BE2C (cell line): Measurements from ENCODE around the gene DNAJB1.
"Not testable (repeated sequence)": the region's sequence is repeated elsewhere in the genome, so short reads cannot be mapped to it uniquely, and the experiment has no call there.

Source experiments
- DNase-seq: peaks from one replicate; pipeline ENCODE4 v3.0.0-alpha.2; 2020
- H3K27me3 ChIP-seq: fragments of 250-450 bp; sonication (Bioruptor Pico); 2 replicates; pipeline ENCODE4 v1.5.1; 2020; ENCODE audit warnings: mild to moderate bottlenecking
- H3K36me3 ChIP-seq: fragments of 250-450 bp; sonication (Bioruptor Pico); 2 replicates; pipeline ENCODE4 v1.5.1; 2020; ENCODE audit warnings: mild to moderate bottlenecking
- H3K4me1 ChIP-seq: fragments of 250-450 bp; sonication (Bioruptor Pico); 2 replicates; pipeline ENCODE4 v1.5.1; 2020
- H3K4me3 ChIP-seq: 2 replicates; pipeline ENCODE4 v1.5.1; 2011; ENCODE audit warnings: low read depth, low read length
- H3K9me3 ChIP-seq: fragments of 250-450 bp; sonication (Bioruptor Pico); 2 replicates; pipeline ENCODE4 v1.5.1; 2020
- TF ChIP-seq, protein P1 (sequence below): IDR thresholded peaks from 2 replicates; pipeline ENCODE4 v1.5.1; 2012; ENCODE audit warnings: mild to moderate bottlenecking, low read depth, low read length

Gene DNAJB1

DNA sequence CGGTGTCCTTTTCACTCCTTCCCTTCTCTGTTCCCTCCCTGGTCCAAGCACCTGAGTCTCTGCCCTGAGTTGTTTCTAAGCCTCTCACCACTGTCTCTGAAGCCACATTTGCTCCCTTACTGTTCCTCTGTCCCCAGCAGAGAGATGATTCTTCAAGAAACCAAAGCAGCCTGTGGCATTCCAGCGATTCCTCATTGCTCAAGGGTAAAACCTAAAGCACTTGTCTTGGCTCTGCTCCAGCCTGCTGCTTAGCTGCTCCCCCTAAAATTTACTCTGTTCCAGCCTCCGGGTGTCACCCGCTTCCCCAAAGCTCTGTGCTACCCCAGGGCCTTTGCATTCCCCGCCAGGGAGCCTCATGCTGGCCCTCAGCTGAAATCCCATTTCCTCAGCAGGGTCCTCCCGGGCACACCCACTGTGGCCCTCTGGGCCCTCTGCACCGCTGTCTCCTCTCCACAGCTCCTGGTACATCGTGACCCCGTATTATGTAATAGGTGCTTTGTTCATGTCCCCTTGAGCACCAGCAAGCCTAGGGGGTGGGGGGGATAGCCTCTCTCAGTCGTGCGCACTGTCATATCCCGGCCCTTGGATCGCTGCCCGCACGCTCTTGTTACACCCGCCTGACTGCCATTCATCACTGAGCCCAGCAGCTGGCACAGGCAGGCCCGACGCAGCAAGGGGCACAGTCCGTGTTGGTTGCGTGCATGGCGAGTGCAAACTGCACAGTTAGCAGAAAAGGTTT is 26.9 kb upstream of the DNAJB1 start:
- Histone ChIP-seq H3K4me1 (no peaks in the 10 kb centered on the region), H3K36me3 (peaks cover 6% of the 10 kb centered on the region), H3K9me3 (no peaks in the 10 kb centered on the region), H3K27me3 (no peaks in the 10 kb centered on the region), H3K4me3 (no peak overlapping the region)
- no peak for DNase-seq
- TF ChIP-seq, protein P1, sequence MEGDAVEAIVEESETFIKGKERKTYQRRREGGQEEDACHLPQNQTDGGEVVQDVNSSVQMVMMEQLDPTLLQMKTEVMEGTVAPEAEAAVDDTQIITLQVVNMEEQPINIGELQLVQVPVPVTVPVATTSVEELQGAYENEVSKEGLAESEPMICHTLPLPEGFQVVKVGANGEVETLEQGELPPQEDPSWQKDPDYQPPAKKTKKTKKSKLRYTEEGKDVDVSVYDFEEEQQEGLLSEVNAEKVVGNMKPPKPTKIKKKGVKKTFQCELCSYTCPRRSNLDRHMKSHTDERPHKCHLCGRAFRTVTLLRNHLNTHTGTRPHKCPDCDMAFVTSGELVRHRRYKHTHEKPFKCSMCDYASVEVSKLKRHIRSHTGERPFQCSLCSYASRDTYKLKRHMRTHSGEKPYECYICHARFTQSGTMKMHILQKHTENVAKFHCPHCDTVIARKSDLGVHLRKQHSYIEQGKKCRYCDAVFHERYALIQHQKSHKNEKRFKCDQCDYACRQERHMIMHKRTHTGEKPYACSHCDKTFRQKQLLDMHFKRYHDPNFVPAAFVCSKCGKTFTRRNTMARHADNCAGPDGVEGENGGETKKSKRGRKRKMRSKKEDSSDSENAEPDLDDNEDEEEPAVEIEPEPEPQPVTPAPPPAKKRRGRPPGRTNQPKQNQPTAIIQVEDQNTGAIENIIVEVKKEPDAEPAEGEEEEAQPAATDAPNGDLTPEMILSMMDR: no peak

DNA sequence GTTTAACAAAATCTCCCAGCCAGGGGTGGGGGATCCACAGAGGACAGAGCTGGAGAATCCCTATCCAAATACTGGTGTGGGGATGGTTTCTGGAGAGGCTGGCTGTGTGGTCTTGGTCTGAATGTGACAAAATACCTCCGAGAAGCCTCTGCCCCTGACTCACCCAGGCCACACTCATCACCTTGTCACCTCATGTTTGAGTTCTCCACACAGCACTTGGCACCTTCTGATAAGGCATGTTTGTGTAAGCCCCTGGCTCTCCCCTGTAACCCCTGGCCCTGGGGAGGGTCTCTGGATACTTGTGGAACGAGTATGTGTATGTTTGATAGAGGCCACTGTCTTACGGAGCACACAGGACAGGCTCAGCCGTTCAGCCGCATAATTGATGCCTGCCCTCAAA is 25.9 kb upstream of the DNAJB1 start:
- H3K4me1 ChIP-seq: no peaks in the 10 kb centered on the region
- no peak for DNase-seq
- H3K4me3 ChIP-seq: no peak overlapping the region
- peaks cover 6% of the 10 kb centered on the region for H3K36me3 ChIP-seq
- TF ChIP-seq, protein P1: no peak
- no peaks in the 10 kb centered on the region for H3K27me3 ChIP-seq
- H3K9me3 ChIP-seq: no peaks in the 10 kb centered on the region

DNA sequence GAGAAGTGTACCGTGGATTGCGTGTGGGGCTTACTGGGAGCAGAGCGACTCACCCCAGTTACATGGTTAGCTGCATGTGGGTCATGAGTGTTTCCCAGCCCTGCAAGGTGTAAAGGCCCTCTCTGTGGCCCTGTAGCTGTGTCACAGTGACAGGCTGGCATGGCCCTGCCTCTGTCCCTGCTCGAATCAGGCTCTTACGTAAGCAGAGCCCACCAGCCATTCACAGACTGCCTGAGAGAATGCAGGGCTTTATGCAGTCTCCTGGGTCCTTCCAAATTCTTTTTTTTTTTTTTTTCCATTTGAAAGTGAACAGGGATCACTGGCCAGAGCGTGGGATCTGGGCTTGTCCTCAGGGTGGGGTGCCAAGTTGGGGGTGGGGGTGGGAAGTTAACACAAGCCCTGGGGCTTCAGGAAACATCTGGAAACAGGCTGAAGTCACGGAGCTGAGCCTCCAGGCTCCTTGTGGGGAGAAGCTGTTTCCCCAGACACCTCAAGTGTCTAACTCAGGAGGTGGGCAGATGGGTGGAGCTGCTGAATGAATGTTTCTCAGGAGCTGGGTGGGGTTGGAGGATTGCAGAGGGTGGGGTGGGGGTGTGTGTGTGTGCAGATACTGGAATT is 24.6 kb upstream of the DNAJB1 start:
- no peaks in the 10 kb centered on the region for H3K36me3 ChIP-seq
- no peak overlapping the region for H3K4me3 ChIP-seq
- TF ChIP-seq, protein P1: no peak
- H3K9me3 ChIP-seq: no peaks in the 10 kb centered on the region
- H3K27me3 ChIP-seq: no peaks in the 10 kb centered on the region
- H3K4me1 ChIP-seq: no peaks in the 10 kb centered on the region
- no peak for DNase-seq

DNA sequence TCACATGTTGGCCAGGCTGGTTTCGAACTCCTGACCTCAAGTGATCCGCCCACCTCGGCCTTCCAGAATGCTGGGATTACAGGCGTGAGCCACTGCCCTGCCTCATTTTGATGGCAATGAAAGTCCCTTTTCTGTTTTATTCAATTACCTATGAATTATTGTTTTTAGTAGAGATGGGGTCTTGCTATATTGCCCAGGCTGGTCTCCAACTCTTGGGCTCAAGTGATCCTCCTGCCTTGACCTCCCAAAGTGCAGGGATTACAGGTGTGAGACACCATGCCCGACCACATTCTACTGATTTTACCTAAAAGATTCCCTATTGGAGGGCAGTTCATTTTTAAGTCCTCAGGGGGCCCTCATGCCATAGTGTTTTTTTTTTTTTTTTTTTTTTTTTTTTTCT is 23.8 kb upstream of the DNAJB1 start:
- H3K4me3 ChIP-seq, H3K36me3 ChIP-seq, H3K9me3 ChIP-seq, DNase-seq, H3K27me3 ChIP-seq, H3K4me1 ChIP-seq: not testable (repeated sequence)

DNA sequence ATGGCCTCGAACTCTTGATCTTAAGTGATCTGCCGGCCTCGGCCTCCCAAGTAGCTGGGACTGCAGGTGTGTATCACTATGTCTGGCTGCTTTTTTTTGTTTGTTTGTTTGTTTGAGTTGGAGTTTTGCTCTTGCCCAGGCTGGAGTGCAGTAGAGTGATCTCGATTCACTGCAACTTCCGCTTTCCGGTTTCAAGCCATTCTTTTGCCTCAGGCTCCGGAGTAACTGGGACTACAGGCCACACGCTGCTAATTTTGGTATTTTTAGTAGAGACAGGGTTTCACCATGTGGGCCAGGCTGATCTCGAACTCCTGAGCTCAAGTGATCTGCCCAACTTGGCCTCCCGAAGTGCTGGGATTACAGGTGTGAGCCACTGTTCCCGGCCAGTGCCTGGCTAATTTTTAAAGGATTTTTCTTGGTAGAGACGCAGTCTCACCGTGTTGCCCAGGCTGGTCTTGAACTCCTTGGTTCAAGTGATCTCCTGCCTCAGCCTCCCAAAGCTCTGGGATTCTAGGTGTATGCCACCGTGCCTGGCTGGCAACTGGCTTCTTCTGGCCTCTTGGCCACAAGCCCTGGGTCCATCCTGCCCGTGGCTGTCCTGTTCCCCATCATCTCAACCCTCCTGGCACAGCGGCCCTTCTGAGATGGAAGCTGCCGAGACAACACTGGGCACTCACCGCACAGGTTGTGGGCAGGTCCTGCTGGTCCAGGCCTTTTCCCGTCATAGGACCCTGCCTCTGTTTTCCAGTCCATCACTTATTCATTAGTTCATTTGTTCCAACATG is 22.7 kb upstream of the DNAJB1 start:
- no peaks in the 10 kb centered on the region for H3K36me3 ChIP-seq
- no peak for DNase-seq
- H3K27me3 ChIP-seq: no peaks in the 10 kb centered on the region
- no peaks in the 10 kb centered on the region for H3K4me1 ChIP-seq
- H3K9me3 ChIP-seq: no peaks in the 10 kb centered on the region
- TF ChIP-seq, protein P1: no peak
- no peak overlapping the region for H3K4me3 ChIP-seq

DNA sequence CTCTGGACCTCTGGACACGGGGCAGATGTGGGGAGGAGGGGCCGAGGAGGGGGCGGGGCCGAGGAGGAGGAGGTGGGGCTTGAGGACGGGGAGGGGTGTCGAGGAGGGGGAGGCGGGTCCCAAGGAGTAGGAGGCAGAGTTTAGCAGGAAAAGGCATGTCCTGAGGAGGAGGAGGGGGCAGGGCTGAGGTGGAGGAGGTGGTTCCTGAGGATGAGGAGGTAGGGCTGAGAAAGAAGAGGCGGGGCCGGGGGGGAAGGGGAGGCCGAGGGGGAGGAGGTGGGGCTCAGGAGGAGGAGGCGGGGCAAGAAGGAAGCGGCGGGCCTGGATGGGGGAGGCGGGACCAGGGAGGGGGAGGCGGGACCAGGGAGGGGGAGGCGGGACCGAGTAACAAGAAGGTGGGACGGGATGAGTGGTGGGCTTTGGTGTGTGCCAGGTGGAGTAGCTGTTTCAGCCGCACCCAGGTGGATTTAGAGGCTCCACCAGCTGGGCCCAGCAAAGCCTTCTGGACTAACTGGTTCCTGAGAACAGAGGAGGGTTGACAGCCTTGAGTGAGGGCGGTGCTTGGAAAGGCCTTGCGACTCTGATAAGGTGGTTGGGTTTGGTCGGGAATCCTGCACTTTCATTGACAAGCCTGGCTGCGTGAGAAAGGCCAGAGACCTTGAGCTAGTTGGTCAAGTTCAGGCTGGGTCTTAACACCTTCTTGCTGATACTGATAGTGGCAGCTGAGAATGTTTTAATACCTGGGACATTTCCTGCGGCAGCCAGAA is 18.9 kb upstream of the DNAJB1 start:
- no peak overlapping the region for H3K4me3 ChIP-seq
- H3K36me3 ChIP-seq: peaks cover 4% of the 10 kb centered on the region; the same call in 1 of the 2 replicates
- no peaks in the 10 kb centered on the region for H3K4me1 ChIP-seq
- no peaks in the 10 kb centered on the region for H3K9me3 ChIP-seq
- peak; percentile 57 for DNase-seq
- no peaks in the 10 kb centered on the region for H3K27me3 ChIP-seq
- TF ChIP-seq, protein P1: no peak
